Tibial nerve (tissue), 4 donors: ENCODE results near the gene HLF.

Experiments
- CTCF ChIP-seq, 5 experiments: fragments of 200-600 bp in 3 of 5; fragments of 450-650 bp in 2 of 5; sonication (generic) in 3 of 5; IDR thresholded peaks; one replicate each; pipeline ENCODE4 v1.5.1; 2016 to 2019; ENCODE audit warnings: antibody characterized with exemption in 5 of 5, mild to moderate bottlenecking in 3 of 5, moderate library complexity in 2 of 5
- EP300 ChIP-seq, 2 donors: sonication (generic); formaldehyde crosslinking; IDR thresholded peaks; one replicate each; pipeline ENCODE4 v1.6.1; 2017; ENCODE audit warnings: antibody characterized with exemption in 2 of 2, mild to moderate bottlenecking in 1 of 2
- POLR2A ChIP-seq, 2 donors: fragments of 450-650 bp; IDR thresholded peaks; one replicate each; pipeline ENCODE4 v1.6.1; 2017; ENCODE audit warnings: antibody characterized with exemption in 2 of 2, mild to moderate bottlenecking in 2 of 2, moderate library complexity in 2 of 2

DNA sequence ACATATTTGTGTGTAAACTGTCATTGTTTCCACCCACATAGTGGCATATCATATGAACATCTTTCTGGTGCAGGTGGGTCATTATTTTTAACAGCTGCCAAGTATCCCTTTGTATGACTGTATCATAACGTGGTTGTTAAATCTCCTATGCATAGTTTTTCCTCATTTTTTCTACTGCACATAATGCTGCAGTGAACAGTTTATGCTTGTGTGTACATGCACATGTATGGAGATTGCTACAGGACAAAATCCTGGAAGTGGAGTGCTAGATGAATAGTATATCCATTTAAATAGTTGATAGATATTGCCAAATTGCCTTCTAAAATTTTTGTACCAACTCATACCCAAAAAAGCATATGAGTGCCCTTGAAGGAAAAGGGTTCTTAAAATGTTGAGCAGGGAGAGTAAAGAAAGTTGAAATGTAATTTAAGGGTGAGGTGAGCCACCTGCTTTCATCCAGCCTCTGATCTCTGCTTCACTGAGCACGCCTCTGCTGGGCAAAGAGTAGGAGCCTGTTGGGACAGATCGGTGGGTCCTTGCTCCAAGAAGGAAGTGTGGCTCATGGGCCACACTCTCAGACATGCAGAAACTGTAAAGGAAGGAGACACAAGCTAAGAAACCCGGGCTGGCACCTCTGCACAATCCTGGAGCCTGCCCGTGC lies 55.3 kb downstream of the HLF start:
- TF ChIP-seq CTCF (IDR thresholded peaks at IDR 0.05) (no peak), EP300 (IDR thresholded peaks at IDR 0.05) (no peak), POLR2A (IDR thresholded peaks at IDR 0.05) (no peak)
